AG08395 (cell line): ENCODE results near the gene ZKSCAN4.
A peak's percentile ranks its signal among the peaks of the same experiment; 100 is the strongest.

Source experiments
- DNase-seq: peaks from one replicate; pipeline ENCODE4 v3.0.0; 2012; ENCODE audit warnings: mixed read lengths, low spot score

ZKSCAN4 gene

DNA sequence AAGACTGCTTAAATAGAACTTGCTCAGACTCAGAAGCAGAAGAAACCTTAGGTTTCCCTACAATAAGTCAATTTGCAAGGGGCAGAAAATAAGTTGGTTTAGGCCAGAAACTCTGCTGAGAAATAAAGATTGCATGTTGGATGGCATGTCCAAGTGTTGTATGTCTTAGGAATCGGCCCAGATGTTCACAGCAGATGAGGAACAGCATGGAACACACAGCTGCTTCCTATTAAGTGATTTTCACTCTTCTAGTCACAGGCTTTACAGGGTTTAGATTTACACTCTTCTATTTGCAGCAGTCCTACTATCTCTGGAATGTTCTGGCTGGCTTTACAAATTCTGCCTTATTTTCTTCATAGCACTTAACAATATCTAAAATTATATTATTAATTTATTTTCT is 3.2 kb downstream of the ZKSCAN4 start:
- DNase-seq, result no peak

DNA sequence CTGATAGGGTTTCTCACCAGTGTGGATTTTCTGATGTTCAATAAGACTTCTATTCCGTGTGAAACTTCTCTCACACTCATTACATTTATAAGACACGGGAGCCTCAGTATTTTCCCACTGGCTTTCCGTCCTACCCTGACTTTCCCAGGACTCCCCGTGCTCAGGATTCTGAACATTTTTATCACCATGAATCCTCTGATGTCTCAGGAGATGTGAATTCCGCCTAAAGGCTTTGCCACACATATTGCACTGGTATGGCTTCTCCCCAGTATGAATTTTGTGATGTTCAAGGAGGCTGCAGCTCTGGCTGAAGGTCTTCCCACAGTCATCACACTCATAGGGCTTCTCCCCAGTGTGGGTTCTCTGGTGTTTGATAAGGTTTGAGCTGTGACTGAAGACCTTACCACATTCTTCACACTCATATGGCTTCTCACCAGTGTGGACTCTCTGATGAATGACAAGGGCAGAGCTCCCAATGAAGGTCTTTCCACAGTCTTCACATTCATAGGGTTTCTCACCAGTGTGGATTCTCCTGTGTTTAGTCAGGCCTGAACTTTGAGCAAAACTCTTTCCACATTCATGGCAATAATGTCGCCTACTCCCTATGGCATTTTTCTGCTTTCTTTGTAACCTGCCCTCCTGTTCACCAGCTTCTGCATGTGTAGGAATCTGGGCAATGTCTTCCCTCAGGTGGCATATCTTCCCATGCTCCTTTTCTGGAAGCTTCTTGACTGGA is 6.7 kb downstream of the ZKSCAN4 start:
- DNase-seq, result no peak

GRCh38 chr6:28243946-28244345 is 8.1 kb downstream of the ZKSCAN4 start:
- no peak for DNase-seq

- DNase-seq, result no peak
Measured at GRCh38 chr6:28240471-28240870, 11.6 kb downstream of the ZKSCAN4 start.

DNA sequence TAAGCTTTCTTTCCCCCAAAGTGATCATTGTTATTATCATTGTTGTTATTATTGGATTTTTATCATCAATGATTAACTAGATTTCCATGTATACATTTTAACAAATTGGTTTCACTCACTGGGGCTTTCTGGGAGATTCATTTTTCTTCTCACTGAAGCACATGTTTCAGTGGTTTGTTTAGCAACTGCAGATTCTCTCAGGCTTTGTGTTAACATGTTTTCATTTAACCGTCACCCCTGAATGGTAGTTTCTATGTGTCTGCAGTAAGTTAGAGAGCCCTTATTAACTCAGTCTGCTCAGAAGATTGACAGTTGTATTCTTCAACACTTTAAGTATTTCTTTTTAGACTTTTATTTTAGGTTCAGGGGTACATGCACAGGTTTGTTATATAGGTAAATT is 12.4 kb downstream of the ZKSCAN4 start:
- DNase-seq, result no peak

DNA sequence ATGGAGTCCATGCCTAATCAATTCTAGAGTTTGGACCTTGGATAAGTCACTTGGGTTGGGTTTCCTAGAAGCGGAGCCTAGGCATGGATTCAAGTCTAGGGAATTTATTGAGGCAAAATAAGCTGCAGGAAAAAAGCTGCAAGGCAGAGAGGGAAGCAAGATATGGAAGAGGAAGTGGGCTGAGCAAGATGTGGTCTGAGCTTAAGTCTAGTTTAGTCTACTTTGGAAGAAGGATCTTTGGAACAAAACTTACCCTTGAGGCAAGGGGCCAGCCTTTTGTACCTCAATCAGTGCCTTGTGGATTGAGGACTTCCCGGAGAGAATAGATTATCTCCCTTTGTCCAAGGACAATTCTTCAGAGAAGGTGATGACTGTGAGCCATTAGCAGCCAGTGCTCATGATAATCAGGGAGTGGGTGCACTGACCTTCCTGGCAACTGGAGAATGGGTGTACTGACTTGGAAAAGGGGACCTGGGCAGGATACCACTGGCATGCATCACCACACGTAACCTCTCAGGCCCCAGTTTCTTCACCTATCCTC is 16.1 kb downstream of the ZKSCAN4 start:
- no peak for DNase-seq

DNA sequence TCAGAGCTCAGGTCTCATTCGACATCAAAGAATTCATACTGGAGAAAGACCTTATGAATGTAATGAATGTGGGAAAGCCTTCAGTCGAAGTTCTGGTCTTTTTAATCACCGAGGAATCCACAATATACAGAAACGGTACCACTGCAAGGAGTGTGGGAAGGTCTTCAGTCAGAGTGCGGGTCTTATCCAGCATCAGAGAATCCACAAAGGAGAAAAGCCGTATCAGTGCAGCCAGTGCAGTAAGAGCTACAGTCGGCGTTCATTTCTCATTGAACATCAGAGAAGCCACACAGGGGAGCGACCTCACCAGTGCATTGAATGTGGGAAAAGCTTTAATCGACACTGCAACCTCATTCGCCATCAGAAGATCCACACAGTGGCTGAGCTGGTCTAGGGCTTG is 19.3 kb downstream of the ZKSCAN4 start:
- no peak for DNase-seq

DNA sequence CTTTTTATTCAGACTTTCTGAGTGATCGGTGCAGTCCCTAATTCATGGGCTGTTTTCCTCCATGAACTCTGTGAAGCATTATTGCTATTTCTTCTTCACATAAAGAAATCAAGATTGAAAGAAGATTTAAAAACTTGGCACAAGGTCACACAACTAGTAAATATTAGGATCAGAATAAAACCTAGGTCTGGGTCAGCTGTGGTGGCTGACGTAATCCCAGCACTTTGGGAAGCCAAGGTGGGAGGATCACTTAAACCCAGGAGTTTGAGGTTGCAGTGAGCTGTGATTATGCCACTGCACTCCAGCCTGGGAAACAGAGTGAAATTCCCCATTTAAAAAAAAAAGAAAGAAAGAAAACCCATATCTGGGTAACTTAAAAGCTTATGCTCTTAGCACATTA is 25.6 kb downstream of the ZKSCAN4 start:
- DNase-seq, result no peak

DNA sequence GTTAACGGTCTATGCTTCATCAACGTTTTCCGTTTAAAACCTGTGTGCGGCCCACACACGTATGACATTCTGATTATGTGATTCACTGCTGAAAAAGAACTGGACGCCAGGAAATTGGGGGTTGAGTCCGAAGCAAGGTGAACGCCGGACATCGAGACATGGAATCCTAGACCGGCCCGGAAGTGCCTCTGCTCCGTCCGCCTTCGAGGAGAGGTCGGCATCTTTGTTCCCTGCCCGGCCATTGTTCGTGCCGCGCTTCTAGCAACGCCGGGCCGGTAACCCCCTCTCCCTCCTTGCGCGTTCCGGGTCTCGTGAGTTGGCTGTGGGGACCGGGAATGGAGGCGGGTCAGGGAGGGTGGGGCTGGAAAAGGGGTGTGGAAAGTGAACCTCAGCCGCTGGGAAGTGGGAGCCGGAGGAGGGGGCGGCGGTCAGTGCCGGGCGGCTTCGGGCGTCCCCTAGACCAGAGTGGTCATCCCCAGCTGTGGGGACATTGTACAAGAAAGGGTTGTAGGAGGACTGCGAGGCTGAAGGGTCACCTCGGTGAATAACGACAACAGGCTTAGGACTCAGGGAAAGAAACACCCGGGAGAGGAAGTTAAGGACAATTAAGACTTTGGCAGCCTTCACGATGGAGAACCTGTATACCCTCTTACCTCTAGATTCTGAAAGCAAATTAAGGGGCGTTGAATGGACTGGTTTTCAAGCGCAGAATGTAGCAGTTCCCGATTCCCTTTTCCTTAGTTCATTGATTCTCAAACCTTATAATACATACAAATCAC is 26.8 kb downstream of the ZKSCAN4 start, which contains the start of gene ZSCAN9:
TSS of gene ZSCAN9 (plus strand) at position 220 of the 779 bp plus-strand sequence. CDS start 1,810 bp downstream, outside the sequence.
- peak; percentile 85 for DNase-seq

DNA sequence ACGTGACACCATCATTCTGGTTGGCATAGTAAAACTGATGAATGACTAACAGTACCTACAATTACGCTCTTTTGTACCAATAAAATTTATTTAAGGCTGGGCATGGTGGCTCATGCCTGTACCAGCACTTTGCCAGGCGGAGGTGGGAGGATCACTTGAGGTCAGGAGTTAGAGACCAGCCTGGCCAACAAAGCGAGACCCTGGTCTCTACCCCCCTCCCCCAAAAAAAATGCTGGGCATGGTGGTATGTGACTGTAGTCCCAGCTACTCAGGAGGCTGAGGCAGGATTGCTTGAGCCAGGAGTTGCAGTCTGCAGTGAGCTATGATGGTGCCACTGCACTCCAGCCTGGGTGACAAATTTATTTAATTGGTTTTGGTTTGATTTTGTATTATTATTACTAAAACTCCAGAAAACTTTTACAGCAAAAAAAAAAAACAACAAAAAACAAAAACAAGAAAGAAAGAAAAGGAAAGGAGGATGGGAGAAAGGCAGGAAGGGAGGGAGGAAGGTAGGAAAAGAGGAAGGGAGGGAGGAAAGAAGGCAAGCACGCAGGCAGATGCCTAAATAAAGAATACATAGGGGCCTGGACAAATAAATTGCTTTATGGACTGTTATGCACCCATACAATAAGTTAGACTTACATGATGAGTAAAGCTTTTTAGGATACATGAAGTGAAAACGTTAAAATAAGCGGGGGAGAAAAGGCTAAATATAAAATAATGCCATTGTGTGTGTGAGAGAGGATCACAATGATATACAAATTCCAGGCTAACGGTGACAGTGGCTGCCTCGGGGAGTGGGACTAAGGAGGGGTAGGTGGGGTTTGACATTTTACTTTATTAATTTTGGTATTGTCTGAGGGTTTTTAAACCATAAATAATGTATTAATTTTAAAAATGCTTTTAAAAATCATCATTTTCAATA is 27.7 kb downstream of the ZKSCAN4 start:
- no peak for DNase-seq

GRCh38 chr6:28220257-28221133 is 31.6 kb downstream of the ZKSCAN4 start:
- DNase-seq, result no peak

GRCh38 chr6:28218312-28219248 is 33.5 kb downstream of the ZKSCAN4 start:
- peak; percentile 82 for DNase-seq

- no peak for DNase-seq
Measured at GRCh38 chr6:28217890-28218289, 34.2 kb downstream of the ZKSCAN4 start.

GRCh38 chr6:28215425-28215824 is 36.6 kb downstream of the ZKSCAN4 start:
- DNase-seq, result no peak

- DNase-seq, result no peak
Measured at GRCh38 chr6:28213213-28213523, 38.9 kb downstream of the ZKSCAN4 start.

- DNase-seq, result peak; percentile 66
Measured at GRCh38 chr6:28212510-28213212, 39.4 kb downstream of the ZKSCAN4 start.

- no peak for DNase-seq
Measured at GRCh38 chr6:28211840-28212509, 40.1 kb downstream of the ZKSCAN4 start.

GRCh38 chr6:28209753-28210535 is 42.1 kb downstream of the ZKSCAN4 start:
- no peak for DNase-seq
